Pons (tissue), 1 donor: ENCODE results near the gene TRIM14.
"Not testable (repeated sequence)": the region's sequence is repeated elsewhere in the genome, so short reads cannot be mapped to it uniquely, and the experiment has no call there.

ENCODE experiments used
- DNase-seq: peaks from one replicate; pipeline ENCODE4 v3.0.0-alpha.2; 2016; ENCODE audit warnings: low spot score

TRIM14 gene

DNA sequence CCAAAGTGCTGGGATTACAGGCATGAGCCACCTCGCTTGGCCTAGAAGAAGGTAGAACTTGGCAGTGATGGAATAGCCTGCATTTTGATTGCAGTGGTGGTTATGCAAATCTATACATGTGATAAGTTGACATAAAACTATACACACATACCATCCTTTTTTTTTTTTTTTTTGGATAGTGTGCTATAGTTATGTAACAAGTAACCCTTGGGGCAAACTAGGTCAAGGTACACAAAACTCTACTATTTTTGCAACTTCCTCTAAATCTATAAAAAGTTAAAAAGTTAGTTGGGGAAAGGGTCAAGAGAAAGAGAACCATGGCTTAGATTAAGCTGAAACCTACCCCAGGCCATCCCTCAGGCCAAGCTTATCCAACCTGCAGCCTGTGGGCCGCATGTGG lies 11.1 kb downstream of the TRIM14 start:
- no peak for DNase-seq

DNA sequence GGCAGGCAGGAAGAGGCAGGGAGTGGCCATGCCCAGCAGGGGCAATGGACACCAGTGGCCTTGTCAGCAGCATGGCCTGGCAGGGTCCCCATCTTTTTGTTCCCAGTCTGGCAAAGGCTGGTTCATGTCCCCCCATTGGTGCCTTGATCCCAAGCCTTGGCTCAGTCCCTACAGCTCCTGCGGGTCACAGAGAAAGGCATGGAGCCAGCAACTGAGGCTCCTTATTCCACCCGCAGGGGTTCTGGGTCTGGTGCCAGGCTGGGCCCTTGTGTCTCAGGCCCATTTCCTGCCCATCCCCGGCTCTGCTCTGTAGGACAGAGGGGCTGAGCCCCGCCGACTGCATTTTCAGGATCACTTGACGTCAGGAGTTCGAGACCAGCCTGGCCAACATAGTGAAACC lies 14.0 kb downstream of the TRIM14 start:
- no peak for DNase-seq

DNA sequence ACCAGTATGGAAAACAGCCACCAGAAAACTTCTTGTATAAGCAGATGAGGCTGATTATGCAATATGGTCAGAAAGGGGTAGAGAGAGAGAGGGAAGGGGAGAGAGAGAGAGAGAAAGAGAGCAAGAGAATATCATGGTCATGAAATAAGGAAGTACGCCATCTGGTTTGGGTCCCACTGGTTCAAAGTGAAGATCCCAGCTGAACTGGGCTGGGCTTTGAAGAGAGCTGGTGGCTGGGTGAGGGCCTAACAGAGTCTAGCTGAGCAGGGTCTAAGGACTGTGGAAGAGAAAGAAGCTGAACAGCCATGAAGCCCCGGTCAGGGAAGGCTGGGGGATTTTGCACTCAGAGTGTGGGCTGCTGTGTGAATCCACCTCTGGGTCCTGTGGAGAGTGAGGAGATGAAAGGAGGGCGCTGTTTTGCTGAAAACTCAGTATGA lies 14.6 kb downstream of the TRIM14 start:
- DNase-seq, result no peak

DNA sequence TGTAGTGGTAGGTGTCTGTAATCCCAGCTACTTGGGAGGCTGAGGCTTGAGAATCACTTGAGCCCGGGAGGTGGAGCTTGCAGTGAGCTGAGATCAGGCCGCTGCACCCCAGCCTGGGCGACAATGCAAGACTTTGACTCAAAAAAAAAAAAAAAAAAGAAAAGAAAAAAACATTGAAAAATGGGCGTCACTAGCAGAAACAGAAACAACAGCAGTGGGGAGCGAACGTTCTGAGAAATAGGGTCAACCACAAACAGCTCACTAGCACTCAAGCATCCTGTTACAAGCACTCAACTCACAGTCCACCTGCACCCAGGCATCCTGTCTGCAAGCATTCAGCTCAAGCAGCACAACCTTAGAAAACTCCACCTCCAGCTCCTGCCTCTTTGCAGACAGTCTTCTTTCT lies 17.2 kb downstream of the TRIM14 start:
- DNase-seq, result no peak

DNA sequence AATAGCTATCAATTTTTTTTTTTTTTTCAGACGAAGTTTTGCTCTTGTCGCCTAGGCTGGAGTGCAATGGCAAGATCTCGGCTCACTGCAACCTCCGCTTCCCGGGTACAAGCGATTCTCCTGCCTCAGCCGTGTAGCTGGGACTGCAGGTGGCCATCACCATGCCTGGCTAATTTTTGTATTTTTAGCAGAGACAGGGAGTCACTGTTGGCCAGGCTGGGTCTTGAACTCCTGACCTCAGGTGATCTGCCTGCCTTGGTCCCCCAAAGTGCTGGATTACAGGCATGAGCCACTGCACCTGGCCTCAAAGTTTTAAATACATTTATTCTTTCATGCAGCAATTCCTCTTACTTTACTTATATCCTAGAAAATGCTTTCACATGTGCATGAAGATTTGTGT lies 17.6 kb downstream of the TRIM14 start:
- DNase-seq, result no peak

DNA sequence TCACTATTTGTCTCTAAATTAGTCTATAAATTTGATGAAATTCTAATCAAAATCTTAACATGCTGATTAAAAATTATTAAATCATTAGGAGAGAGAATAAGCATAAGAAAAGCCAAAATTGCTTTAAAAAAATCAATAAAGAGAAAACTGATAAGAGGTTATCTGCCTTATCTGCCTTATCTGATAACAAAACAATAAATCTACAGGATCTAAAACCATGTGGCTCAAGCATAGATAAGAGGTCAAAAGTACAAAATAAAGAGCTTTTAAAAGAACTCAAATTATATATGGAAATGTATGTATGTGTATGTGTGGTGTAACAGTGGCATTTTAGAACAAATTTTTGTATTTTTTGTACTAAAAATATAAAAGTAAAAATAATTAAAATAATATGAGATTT lies 18.6 kb downstream of the TRIM14 start:
- no peak for DNase-seq

DNA sequence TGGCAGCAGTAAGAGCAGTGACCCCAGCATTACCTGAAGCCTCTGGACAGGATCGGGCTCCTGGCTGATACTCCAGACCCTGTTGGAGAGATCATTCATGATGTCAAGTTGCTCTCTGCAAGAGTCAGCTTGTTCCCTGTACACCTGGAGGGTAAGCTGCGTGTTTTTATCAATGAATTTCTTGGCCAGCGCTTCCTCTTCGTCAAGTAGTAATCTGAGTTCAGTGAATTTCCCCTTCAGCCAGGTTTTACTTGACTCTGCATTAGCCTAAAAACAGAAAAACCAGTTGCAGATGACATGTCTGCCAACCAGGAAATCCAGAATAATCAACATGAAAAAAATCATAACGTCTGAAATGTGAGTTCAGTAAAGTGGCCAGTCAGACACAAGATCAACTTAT lies 19.1 kb downstream of the TRIM14 start:
- DNase-seq, result no peak

DNA sequence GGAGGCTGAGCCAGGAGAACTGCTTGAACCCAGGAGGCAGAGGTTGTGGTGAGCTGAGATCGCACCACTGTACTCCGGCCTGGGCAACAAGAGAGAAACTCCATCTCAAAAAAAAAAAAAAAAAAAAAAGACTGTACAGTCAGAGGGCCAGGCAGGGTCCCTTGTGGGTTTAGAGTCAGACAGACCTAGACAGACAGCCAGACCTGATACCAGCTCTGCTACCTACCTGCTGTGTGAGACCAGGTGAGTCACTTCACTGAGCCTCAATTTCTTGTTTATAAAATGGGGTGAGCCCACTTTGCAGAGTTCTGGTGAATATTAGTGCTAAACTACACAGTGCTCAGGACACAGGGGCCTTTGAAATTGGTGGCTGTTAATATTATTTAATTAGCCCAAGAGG lies 19.7 kb downstream of the TRIM14 start:
- DNase-seq, result no peak

DNA sequence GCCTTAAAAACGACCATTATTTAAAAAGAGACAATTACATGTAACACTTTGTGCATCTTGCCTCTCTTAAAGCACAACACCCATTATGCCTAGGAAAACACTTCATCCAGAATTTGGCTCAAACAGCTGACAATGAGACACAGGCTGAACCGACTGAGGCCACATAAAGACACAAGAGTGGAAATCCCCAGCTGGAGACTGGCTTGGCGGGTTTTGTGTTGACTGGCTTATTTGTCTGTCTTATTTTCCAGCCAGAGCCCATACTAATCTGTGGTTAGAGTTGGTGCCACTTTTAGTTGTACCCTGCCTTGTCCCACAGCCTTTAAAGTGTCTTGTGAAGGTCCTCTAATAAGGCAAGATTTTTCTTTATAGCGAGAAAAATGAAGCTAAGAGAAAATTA lies 21.2 kb downstream of the TRIM14 start:
- no peak for DNase-seq

DNA sequence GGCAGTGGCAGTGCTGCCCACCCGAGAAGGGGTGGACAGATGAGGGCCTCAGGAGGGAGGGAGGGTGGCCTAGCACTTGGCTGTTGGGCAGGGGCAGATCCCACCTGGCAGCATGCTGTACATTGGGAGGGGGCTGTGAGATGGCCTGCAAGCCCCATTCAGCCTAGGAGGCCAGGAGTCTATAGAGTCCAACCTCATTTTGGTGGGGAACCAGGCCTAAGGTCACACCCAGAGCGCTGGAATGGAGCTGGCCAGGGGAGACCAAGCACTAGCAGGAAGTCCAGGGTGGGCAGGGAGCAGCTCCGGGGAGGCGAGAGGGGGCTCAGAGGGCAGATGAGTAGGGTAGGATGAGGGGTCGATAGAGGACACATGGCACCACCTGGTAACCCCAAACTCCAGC lies 22.9 kb downstream of the TRIM14 start:
- no peak for DNase-seq

DNA sequence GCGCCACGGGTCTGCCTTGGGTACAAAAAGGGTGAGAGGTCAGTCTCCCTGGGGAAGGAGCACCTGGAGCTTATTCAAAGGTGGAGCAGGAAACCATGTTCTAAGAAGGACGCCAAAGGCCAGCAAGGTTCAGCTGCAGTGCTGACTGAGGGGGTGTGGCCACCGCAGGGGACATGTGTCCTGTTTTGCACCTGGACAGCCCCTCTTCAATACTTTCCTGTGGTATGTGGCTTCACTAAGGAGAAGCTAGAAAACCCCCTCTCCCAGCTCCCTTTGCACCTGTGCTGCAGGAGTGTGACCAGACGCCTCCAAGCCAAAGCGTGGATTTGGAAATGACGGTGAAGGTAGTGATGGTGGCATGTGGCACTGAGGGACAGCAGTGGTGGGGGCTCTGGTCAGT lies 23.6 kb downstream of the TRIM14 start:
- no peak for DNase-seq

DNA sequence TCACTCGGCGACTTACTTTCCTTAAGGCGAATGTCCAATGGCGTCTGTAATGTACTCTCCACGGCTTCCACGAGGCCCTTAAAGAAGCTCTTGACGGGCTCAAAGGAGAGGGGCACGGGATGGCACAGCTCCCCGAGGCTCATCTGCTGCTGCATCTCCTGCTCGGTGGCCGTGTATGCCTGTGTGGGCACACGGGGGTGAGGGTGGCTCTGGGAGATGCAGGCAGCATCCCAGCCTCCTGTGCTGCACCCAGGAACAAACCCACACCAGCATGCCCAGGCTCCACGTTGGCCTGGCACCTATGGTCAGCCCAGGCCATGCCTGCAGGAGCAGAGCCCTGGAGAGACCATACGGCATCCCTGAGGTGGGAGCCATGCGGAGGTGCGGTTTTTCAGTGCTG lies 24.2 kb downstream of the TRIM14 start:
- DNase-seq, result no peak

DNA sequence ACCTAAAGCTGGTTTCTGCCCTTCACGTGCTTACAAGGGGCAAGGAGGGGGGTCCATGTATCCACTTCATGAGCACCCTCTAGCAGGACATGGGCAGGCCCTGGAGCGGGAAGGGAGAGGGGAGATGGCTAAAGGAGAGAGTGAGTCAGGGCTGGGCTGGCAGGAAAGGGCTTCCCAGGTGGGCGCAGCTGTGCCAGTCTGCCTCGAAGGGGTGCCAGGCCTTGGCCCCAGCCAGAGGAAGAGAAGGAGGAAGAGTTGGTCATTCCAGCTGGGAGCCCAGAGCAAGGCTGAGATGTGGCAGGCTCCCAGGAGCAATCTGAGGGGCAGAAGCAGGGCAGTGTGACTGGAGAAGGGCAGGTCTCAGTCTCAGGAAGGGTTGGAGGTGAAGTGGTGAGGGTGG lies 24.7 kb downstream of the TRIM14 start:
- no peak for DNase-seq

DNA sequence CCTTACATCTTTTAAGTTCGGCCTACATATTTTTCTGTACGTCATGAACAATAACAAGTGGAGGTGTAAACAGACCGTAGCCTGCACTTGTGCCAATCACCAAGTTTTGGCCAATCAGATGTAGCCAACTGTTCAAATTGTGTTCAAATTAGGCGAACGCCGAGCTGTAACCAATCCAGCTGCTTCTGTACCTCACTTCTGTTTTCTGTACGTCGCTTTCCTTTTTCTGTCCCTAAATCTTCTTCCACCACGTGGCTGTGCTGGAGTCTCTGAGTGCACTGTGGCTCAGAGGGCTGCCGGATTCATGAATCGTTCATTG lies 26.4 kb downstream of the TRIM14 start:
- no peak for DNase-seq

DNA sequence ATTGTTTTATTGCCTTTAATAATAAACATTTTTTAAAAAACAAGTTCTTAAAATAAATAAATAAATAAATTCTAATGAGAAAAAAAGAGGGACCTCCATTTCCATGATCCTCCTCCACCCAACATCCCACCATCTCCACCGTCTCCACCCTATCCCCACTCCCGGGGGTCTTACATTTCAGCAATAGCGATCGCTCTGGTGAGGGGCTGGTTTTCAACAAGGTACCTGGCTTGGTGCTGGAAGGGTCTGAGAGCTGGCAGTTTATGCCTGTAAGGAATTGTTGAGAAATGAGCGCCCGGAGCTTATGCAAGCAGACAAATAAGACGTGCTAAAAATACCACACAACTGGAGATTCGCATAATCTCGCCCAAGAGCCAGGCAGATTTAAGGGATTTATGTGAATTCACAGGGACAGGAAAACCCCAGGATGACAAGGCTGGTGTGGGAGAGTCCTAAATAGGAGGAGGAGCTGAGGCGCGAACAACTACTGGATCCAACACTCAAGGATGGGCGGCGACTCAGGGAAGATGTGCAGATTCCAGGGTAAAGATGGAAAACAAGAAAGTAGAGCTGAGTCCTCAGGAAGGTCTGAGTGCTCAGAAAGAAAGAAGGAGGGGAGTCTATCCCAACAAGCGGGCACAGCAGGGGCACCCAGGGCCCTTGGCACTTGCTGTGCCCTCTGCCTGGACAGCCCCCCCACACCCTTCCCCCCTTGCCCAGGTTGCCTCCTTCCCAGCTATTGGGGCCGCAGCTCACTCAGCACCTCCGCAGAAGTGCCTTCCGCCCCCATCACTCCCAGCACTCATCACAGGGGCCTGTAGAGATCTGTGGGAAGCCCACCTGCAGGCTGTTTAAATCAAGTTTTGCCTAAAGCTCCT lies 27.0 kb downstream of the TRIM14 start:
- no peak for DNase-seq

DNA sequence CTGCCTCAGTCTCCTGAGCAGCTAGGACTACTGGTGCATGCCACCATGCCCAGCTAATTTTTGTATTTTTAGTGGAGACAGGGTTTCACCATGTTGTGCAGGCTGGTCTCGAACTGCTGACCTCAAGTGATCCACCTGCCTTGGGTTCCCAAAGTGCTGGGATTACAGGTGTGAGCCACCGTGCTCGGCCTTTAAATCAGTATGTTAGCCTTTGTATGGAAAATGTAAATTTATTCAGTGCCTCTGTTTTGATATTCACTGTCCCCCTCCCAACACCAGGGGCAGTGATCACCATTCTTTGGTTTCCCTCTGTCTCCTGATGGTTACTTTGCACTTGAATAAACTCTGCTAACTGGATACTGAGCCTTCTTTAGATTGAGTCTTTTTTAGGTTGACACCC lies 28.3 kb downstream of the TRIM14 start:
- not testable (repeated sequence) for DNase-seq

DNA sequence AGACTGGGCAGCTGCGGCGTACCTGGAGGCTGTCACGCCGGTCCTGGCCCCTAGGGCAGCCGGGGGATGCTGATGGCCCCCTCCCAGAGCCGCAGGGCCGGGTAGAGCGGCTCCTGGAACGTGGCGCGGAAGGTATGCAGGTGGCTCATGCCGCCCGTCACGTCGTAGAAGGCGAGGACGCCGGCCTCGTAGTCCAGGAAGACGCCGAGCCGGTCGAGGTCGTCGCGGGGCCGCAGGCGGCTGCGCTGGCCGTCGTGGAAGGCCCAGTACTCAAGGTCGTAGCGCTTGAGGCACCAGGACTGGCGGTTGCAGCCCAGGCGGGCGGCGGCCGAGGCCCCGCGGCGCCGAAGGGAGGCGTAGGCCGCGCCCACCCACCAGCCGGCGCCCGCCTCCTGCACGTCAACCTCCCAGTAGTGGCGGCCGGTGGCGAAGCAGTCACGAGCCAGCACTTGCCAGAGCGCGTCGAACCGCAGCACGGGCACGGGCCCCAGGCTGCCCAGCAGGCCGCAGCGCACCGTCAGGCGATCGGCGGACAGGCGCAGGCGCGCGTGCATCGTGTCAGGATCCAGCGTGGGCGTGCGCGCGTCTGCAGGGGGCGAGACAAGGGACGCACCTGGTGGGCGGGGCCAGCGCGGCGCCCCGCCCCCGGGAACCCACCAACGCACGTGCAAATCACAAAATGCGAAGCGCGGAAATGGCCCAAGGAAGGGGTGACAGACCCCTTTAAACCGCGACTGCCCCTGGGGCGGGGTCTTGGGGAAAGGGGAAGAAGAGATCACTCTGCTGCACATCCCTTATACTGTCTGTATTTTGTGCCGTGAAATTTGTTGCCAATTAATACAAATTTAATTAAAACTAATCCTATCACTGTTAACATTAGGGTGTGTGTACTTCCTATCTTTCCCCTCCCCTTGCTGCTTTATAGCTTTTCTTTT lies 31.3 kb downstream of the TRIM14 start:
- DNase-seq, result no peak

DNA sequence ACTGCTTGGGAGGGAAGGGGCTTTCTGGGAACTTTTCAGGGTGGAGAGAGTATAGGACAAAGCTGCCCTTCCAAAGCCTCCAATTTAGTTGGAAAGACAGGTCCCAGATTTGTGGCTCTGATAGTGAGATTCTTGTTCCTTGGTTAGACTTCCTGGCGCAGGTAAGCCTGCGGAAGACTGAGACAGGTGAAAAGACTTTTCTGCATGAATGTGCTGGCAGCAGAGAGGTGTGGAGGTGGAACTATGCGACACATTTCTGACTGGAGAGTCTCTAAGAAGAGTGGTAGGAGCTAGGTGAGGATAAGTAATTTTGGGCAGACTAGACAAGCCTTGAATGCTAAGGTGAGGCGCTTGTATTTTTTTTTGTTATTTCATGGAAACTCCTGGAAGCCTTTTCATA lies 32.6 kb downstream of the TRIM14 start:
- DNase-seq, result no peak

DNA sequence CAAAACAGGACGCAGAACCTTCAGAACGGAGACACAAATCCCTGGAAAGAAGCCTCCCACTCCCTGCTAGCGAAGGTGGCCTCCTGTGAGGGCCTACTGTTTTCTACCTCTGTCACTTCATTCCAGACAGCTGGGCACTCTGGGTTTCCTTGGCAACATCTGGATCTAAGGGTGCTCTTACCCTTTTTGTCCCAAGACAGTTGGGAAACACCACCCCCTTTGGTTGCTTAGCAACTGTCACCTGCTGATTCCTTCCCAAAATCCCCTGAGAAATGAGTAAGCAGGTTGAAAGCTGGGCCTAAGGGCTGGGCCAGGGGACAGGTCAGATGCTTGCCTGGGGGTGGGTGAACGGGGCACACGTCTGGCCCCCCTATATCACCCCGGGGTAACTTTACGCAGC lies 33.1 kb downstream of the TRIM14 start:
- no peak for DNase-seq

DNA sequence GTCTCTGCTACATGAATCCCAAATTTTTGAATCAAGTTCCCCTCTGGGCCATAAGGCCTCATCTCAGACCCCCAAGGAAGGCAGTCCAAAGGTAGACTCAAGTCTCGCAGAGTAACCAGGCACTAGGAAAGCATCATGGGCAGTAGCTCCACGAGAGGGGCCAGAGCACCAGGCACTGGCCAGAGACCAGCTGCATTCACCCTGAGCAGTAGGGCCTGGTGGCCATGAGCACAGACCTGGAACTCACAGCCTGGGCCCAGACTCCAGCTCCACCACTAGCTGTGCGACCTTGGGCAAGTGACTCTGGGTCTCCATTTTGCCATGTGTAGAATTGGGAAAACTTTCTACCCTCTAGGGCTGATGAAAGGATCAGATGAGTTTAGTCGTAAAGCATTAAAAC lies 34.0 kb downstream of the TRIM14 start:
- no peak for DNase-seq

DNA sequence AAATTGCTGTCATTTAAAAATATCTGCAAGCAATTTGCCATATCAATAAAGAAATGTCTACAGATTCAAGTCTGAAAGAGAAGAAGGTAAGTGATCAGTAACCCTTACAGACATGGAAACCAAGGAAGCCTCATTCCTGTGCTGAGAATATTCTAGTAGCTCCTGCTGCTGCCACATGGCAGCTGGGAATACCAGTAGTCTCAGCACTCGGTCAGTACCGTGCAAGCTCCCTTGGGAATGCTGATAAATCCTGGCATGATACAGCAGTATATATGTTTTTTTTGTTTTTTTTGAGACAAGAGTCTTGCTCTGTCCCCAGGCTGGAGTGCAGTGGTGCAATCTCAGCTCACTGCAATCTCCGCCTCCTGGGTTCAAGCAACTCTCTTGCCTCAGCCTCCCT lies 34.6 kb downstream of the TRIM14 start:
- DNase-seq, result no peak

DNA sequence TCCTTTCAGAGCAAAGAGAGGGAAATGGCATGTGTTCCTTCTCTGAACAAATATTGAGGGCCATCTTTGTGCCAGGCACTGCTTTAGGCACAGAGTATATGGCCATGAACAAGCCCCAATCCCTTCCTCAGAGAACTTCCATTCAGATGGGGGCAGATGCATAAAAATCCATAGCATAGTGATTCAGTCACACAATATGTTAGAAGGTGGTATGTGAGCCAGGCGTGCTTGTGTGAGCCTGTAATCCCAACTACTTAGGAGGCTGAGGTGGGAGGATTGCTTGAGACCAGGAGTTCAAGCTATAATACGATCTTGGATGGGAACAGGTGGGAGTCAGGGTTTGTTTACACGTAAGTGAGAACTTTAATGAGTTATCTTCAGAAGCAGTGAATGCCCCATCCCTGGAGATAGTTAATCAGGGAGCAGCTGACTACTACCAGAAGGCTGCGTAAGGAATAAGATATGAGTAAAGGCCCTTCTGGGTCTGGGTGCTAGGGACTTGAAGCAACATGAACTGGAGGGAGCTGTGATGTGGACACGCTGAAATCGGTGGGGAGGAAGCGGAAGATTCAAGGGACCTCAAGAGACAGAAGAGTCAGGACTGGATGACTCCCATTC lies 35.3 kb downstream of the TRIM14 start:
- DNase-seq, result no peak

DNA sequence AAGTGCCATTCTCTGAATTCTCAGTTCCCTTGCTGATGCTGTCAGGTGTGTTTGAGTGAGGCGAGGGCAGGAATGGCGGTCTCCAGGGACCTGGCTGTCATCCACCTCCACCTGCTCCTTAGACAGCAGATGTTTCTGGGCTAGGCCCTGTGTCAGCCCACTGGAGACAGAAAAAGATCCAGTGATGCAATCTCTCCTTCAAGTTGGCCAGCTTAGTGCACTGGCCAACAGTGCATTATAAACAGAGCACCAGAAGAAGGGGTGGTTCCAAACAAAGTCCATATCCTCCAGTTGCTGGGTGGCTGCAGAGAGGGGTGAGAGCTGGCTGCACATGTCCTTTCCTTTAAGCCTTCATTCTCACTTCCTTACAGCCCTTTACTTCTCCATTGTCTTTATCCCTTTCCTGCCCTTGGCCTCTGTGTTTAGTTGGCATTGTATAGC lies 35.9 kb downstream of the TRIM14 start:
- DNase-seq, result peak; percentile 30
